ENCODE results near the gene JOSD1.

DNA sequence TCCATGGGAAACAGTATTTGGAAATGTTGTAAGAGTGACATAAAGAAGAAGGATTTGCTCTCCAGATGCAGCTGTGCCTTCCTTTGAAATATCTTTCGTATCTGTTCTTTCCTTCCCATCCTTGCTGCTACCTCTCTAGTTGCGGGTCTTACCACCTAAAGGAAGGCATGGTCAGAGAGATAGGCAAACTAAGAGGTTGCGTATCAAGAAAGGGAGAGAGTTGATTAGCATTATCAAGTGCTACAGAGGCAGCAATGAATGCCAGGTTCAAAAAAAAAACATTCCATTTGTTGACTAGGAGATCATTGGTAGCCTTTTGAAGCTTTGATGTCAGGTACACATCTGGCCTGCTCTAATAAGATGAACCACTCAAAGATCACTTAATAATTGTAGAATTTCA lies 9.6 kb upstream of the JOSD1 start:
- TF ChIP-seq, protein P1, sequence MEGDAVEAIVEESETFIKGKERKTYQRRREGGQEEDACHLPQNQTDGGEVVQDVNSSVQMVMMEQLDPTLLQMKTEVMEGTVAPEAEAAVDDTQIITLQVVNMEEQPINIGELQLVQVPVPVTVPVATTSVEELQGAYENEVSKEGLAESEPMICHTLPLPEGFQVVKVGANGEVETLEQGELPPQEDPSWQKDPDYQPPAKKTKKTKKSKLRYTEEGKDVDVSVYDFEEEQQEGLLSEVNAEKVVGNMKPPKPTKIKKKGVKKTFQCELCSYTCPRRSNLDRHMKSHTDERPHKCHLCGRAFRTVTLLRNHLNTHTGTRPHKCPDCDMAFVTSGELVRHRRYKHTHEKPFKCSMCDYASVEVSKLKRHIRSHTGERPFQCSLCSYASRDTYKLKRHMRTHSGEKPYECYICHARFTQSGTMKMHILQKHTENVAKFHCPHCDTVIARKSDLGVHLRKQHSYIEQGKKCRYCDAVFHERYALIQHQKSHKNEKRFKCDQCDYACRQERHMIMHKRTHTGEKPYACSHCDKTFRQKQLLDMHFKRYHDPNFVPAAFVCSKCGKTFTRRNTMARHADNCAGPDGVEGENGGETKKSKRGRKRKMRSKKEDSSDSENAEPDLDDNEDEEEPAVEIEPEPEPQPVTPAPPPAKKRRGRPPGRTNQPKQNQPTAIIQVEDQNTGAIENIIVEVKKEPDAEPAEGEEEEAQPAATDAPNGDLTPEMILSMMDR (IDR thresholded peaks at IDR 0.05), result no peak
- no peak for TF ChIP-seq POLR2AphosphoS5 (IDR thresholded peaks at IDR 0.05)
- TF ChIP-seq POLR2A (IDR thresholded peaks at IDR 0.05), result no peak

Measured in breast epithelium (tissue), 3 donors.